Mucosa of rectum (tissue), 2 donors: ENCODE data around the gene CRTC3.

Experiments used
- H3K27ac ChIP-seq, 2 donors: one replicate each; pipeline ENCODE4 v1.7.0; 2013; ENCODE audit warnings: inconsistent platforms in 2 of 2, low read depth in 2 of 2, low read length in 2 of 2
- H3K27me3 ChIP-seq, 2 donors: one replicate each; pipeline ENCODE4 v1.7.0; 2013; ENCODE audit warnings: low read length in 2 of 2; ENCODE audit not compliant: control insufficient read depth in 2 of 2, insufficient read depth in 2 of 2
- H3K36me3 ChIP-seq, 2 donors: one replicate each; pipeline ENCODE4 v1.7.0; 2013; ENCODE audit warnings: low read length in 2 of 2; ENCODE audit not compliant: control insufficient read depth in 2 of 2, insufficient read depth in 2 of 2
- H3K4me1 ChIP-seq, 2 donors: one replicate each; pipeline ENCODE4 v1.7.0; 2013; ENCODE audit warnings: low read length in 2 of 2, mild to moderate bottlenecking in 1 of 2; ENCODE audit not compliant: control insufficient read depth in 2 of 2, insufficient read depth in 2 of 2
- H3K4me3 ChIP-seq, 2 donors: one replicate each; pipeline ENCODE4 v1.7.0; 2013; ENCODE audit warnings: low read length in 2 of 2
- H3K9ac ChIP-seq, 2 donors: one replicate each; pipeline ENCODE4 v1.7.0; 2013; ENCODE audit warnings: low read length in 2 of 2, low read depth in 1 of 2, mild to moderate bottlenecking in 1 of 2
- H3K9me3 ChIP-seq, 2 donors: one replicate each; pipeline ENCODE4 v1.7.0; 2013; ENCODE audit warnings: low read length in 2 of 2; ENCODE audit not compliant: control insufficient read depth in 2 of 2
- donor health status: healthy.
- donor health status: Normal muscosa, but diverticular disease.

CRTC3 gene

DNA sequence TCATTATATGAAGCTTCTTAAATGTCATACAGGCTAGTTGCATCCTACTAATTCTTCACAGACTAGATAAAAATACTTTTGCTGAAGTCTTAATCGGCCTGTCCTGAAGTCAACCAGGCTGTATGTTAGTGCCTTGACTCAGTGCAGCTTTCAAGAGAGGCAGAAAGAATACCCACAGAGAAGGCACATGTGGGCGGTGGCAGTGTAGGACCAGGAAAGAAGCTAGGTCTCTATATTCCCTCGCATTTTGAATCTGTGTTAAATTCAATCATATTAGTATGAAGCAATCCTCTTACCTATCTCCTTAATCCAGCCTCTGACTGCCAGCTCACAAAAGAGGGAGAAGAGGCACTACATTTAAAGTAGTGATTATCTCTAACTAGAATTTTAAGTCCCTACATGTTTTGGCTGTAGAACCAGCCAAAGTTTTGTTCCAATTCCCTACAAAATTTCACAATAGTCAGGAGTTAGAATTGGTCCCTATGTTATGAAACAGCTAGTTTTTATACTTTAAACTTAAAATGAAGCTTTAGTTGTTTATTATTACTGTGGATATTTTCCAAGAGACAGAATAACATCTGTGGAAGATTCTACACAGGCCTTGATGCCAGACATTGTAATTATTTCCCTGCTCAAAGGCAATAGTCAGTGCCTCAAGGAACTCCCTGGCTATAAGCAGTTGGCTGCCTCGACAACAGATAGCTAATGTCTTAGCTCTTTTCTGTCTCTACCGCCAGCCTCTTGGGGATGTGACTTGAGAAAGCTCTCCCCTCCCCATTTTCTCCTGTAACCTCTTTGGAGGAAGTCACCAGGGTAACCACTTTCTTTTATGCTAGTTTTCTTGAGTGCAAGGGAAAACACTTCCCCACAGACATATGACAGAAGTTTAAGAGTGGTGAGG, 31.9 kb downstream of the CRTC3 start:
- no peaks in the 10 kb centered on the region for H3K36me3 ChIP-seq
- H3K4me1 ChIP-seq, result peaks cover 17 to 33% of the 10 kb centered on the region in 2 donors
- no peak overlapping the region for H3K9ac ChIP-seq
- no peak overlapping the region for H3K4me3 ChIP-seq
- peak overlapping the region; percentile 3 to 34 for H3K27ac ChIP-seq
- no peaks in the 10 kb centered on the region for H3K27me3 ChIP-seq
- no peaks in the 10 kb centered on the region for H3K9me3 ChIP-seq

DNA sequence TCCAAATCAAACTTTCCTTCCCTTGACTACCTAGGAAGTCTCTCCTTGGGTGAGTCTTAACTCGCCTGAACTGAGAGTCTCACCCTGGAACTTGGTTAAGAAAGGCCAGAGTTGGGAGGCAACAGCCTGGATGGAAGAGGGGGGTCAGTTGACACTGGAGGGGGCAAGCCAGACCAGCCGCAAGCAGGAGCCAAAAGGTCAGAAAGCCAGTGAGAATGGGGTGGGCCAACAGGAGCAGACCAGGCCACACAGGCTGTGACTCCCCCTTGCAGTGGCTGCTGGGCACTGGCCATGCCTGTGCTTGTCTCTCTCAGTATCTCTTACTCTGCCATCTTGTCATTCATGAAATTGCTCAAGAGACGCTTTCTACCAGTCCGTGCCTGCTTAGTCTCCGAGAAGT, 32.9 kb downstream of the CRTC3 start:
- peaks cover 8 to 26% of the 10 kb centered on the region in 2 donors for H3K4me1 ChIP-seq

DNA sequence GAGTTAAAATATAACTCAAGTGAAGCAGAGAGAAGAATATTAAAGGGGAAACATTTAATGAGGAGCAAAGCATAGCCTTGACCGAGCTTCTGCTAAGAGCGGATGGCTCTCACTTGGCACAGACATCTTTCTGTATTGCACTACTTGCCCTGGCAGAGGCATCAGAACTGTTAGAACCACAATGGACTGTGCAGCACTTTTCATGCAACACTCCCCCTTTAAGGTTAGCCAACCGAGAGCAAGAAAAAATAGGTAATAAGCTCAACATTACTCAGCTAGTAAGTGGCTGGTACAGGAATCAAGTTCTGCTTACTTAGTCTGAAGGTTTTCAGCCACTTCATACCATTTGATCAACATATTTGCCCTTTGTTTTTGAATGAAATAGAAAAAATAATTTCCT, 33.7 kb downstream of the CRTC3 start:
- Histone ChIP-seq H3K27me3 (no peaks in the 10 kb centered on the region), H3K9ac (no peak overlapping the region), H3K36me3 (no peaks in the 10 kb centered on the region), H3K27ac (peak overlapping the region in 1 of 2 donors; percentile 35), H3K4me3 (no peak overlapping the region), H3K4me1 (peaks cover under 1 to 18% of the 10 kb centered on the region in 2 donors), H3K9me3 (no peaks in the 10 kb centered on the region)

More for the DNA sequence above, 32.9 kb downstream of the CRTC3 start:
- Histone ChIP-seq H3K9me3 (no peaks in the 10 kb centered on the region), H3K4me3 (no peak overlapping the region), H3K27me3 (no peaks in the 10 kb centered on the region), H3K36me3 (no peaks in the 10 kb centered on the region), H3K9ac (no peak overlapping the region), H3K27ac (no peak overlapping the region)

DNA sequence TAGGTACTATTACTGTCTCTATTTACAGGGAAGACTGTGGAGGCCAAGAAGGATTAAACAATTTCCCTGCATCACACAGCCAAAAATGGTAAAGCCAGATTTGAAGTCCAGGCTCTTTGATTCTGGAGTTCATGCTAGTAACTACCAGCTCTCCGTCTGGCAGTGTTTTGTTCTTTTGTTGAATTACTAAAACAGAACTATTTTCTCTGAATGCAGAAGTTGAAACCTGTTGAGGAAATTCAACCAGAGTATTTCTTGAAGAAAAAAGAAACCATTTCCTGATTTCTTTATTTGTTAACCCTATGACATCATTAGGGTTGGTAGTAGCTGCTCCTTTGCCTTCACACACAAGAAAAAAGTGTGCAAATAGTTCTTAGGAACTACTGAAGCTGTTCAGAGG, 34.3 kb downstream of the CRTC3 start:
- Histone ChIP-seq H3K9ac (no peak overlapping the region), H3K4me1 (peaks cover 0 to 18% of the 10 kb centered on the region in 2 donors), H3K27ac (peak overlapping the region in 1 of 2 donors; percentile 54), H3K27me3 (no peaks in the 10 kb centered on the region), H3K9me3 (no peaks in the 10 kb centered on the region), H3K4me3 (no peak overlapping the region), H3K36me3 (no peaks in the 10 kb centered on the region)

DNA sequence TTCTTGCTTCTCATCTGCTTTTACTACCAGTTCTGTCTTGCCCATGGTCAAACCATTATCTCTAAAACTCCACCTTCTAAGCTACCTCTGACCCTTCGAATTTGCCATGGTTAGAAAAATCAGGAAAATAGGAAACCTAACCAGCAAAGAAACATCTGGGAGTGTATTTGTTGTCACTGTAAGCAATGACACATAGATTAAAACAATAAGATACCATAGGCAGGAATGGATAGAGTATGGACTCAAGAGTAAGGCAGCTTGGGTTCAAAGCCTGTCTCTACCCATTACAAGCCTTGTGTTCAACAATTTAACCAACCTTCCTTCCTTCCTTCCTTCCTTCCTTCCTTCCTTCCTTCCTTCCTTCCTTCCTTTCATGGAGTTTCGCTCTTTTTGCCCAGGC, 34.9 kb downstream of the CRTC3 start:
- Histone ChIP-seq H3K4me3 (no peak overlapping the region), H3K4me1 (peaks cover 0 to 18% of the 10 kb centered on the region in 2 donors), H3K27ac (peak overlapping the region in 1 of 2 donors; percentile 54), H3K36me3 (no peaks in the 10 kb centered on the region), H3K9ac (no peak overlapping the region), H3K27me3 (no peaks in the 10 kb centered on the region), H3K9me3 (no peaks in the 10 kb centered on the region)

DNA sequence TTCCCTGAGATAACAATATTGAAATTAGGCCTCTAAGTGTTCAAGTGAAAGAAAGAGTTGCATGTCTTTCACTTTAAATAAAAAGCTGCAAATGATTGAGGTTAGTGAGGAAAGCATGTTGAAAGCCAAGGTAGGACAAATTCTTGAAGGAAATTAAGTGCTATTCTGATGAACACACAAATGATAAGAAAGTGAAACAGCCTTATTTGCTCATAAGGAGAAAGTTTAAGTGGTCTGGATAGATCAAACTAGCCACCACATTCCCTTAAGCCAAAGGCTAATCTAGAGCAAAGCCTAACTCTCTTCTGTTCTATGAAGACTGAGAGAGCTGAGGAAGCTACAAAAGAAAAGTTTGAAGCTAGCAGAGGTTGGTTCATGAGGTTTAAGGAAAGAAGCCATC, 36.1 kb downstream of the CRTC3 start:
- H3K9ac ChIP-seq, result no peak overlapping the region
- H3K36me3 ChIP-seq, result no peaks in the 10 kb centered on the region
- H3K27me3 ChIP-seq, result no peaks in the 10 kb centered on the region
- peaks cover 0 to 11% of the 10 kb centered on the region in 2 donors for H3K4me1 ChIP-seq
- H3K27ac ChIP-seq, result no peak overlapping the region
- no peaks in the 10 kb centered on the region for H3K9me3 ChIP-seq
- no peak overlapping the region for H3K4me3 ChIP-seq

DNA sequence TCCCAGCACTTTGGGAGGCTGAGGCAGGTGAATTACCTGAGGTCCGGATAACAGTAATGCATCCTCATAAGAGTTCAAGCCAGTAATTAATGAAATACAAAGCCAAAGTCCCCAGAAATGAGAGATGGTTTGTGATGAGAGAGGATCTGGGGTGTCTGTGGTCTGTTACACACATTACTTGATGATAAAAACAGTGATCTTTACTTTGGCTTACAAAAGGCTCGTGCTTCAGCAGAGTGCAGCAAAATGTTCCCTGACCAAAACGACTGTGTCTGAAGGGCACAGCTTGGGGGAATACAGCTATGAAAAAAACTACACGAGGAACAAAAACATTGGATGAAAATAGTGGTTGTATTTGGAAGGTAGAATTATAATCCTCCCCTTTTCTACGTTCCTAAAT, 40.9 kb downstream of the CRTC3 start:
- no peaks in the 10 kb centered on the region for H3K27me3 ChIP-seq
- no peak overlapping the region for H3K4me3 ChIP-seq
- no peaks in the 10 kb centered on the region for H3K36me3 ChIP-seq
- peak overlapping the region in 1 of 2 donors; percentile 33 for H3K27ac ChIP-seq
- H3K4me1 ChIP-seq, result peaks cover 0 to 5% of the 10 kb centered on the region in 2 donors
- no peaks in the 10 kb centered on the region for H3K9me3 ChIP-seq
- H3K9ac ChIP-seq, result no peak overlapping the region

DNA sequence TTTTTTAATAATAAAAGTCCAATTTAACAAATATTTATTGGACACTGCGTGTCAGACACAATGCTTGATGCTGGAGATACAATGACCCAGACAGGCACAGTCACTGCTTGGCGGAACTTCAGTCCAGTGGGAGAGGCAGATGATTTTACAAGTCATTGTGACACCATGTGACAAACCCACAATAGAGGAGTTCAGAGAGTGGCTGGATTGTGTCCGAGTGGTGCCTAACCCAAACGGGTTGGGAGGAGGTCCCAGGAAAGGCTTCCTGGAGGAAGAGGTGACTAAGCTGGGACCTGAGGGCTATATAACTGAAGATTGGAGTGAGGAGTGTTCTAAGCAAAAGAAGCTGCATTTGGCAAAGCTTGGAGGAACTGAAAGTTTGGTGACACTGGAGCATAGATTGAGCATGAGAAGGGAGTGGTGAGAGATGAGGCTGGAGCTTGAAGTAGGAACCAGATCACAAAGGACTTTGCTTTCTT, 41.4 kb downstream of the CRTC3 start:
- Histone ChIP-seq H3K27ac (peak overlapping the region; percentile 7 to 39), H3K27me3 (no peaks in the 10 kb centered on the region), H3K4me3 (peak overlapping the region; percentile 0 to 48), H3K36me3 (no peaks in the 10 kb centered on the region), H3K9me3 (no peaks in the 10 kb centered on the region), H3K4me1 (peaks cover 0 to 5% of the 10 kb centered on the region in 2 donors), H3K9ac (no peak overlapping the region)

DNA sequence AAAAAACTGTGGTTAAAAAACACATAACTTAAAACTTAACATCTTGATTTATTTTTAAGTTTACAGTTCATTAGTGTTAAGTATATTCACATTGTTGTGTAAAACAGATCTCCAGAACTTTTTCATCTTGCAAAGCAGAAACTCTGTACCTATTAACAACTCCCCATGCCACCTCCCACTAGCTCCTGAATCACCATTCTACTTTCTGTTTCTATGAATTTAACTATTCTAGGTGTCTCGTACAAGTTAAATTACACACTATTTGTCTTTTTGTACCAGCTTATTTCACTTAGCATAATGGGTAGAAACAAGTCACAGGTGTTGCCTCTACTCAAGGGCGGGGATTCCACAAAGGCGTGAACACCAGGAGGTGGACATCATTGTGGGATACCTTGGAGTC, 43.2 kb downstream of the CRTC3 start:
- no peaks in the 10 kb centered on the region for H3K27me3 ChIP-seq

DNA sequence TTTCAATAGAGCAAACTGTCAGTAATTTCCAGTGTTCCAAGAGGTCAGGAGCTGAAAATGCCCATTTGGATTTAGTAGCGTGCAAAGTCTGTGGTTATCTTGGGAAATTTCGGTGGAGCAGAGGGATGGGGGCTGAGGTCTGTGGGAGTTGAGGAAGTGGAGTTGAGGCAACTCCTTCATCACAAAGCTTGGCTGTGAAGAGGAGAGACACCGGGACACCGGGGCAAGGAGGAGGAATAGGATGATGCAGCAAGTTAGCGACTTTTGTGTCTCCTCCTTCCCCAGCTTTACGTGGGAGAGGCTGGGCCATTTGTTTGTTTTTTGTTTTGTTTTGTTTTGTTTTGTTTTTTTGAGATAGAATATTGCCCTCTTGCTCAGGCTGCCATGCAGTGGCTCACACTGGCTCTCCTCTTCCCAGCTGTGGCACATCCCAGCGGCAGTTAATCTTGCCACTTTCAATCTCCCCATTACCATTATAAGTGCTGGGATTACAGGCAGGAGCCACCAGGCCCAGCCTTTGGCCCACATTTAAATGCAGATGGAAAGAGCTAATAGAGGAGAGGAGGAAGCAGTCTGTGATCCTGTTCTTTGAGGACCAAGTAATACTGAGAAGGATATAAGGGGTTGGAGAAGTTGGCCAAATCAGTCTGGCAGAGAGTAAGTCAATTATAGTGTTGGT, 47.1 kb downstream of the CRTC3 start:
- H3K9me3 ChIP-seq, result no peaks in the 10 kb centered on the region
- H3K36me3 ChIP-seq, result no peaks in the 10 kb centered on the region
- H3K4me1 ChIP-seq, result peaks cover 0 to 7% of the 10 kb centered on the region in 2 donors
- no peak overlapping the region for H3K27ac ChIP-seq
- H3K27me3 ChIP-seq, result no peaks in the 10 kb centered on the region
- H3K9ac ChIP-seq, result no peak overlapping the region
- H3K4me3 ChIP-seq, result no peak overlapping the region

More for the DNA sequence above, 43.2 kb downstream of the CRTC3 start:
- no peaks in the 10 kb centered on the region for H3K36me3 ChIP-seq
- no peak overlapping the region for H3K27ac ChIP-seq
- peaks cover 0 to 5% of the 10 kb centered on the region in 2 donors for H3K4me1 ChIP-seq
- no peaks in the 10 kb centered on the region for H3K9me3 ChIP-seq
- no peak overlapping the region for H3K9ac ChIP-seq
- no peak overlapping the region for H3K4me3 ChIP-seq
